ENCODE data around the gene CDCA4. TPM values are rescaled to one million over a fixed set of nuclear protein-coding genes. Genes with fewer than 3 reads are reported as not detected.

The CDCA4 gene
- total and polyA plus RNA-seq, 3 donors from 2014 or later: 18.3 to 27.5 (median 26.2) TPM

DNA sequence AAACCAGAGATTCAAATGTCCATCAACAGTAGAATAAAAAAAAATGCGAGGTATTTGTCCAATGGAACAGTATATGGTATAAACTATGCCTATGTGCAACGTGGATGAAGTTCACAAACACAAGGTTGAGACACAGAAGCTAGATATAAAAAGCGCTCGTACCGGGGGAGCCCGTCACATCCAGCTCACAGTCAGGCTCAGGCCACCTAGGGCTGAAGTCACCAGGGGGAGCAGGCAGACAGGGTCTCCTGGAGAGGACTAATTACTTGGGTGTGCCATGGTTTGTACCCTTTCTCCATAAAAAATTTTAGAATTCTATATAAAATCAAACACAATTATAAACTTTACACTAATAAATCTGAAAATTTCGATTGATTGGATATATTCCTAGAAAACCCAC is 56.3 kb downstream of the CDCA4 start:
- TF ChIP-seq, protein P1, sequence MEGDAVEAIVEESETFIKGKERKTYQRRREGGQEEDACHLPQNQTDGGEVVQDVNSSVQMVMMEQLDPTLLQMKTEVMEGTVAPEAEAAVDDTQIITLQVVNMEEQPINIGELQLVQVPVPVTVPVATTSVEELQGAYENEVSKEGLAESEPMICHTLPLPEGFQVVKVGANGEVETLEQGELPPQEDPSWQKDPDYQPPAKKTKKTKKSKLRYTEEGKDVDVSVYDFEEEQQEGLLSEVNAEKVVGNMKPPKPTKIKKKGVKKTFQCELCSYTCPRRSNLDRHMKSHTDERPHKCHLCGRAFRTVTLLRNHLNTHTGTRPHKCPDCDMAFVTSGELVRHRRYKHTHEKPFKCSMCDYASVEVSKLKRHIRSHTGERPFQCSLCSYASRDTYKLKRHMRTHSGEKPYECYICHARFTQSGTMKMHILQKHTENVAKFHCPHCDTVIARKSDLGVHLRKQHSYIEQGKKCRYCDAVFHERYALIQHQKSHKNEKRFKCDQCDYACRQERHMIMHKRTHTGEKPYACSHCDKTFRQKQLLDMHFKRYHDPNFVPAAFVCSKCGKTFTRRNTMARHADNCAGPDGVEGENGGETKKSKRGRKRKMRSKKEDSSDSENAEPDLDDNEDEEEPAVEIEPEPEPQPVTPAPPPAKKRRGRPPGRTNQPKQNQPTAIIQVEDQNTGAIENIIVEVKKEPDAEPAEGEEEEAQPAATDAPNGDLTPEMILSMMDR (IDR thresholded peaks at IDR 0.05): no peak
- no peak for TF ChIP-seq POLR2A (IDR thresholded peaks at IDR 0.05)
- intact Hi-C loops (cut with DNase I; ENCODE audit: low total_unique reads): no loop called here
- no peaks in the 10 kb centered on the region for H3K27me3 ChIP-seq
- H3K9me3 ChIP-seq: no peaks in the 10 kb centered on the region
- H3K27ac ChIP-seq: no peak overlapping the region
- H3K36me3 ChIP-seq (ENCODE audit: low read depth, missing control alignments): no peaks in the 10 kb centered on the region
- no peak for DNase-seq
- WGBS, 2 donors: 87 to 89% methylated on average over 7 of the region's 7 CpGs
- no peak overlapping the region for H3K4me3 ChIP-seq
- peaks cover 16% of the 10 kb centered on the region for H3K4me1 ChIP-seq

Other genes with a start within 250 kb of the CDCA4 start
- 100 to 1,000 TPM; 106 to 125 TPM for gene AKT1, start 225.3 kb downstream of the CDCA4 start, total RNA-seq
- gene AKT1, start 225.3 kb downstream of the CDCA4 start, polyA plus RNA-seq (ENCODE audit: insufficient read depth, low read depth, low replicate concordance): 68.2 TPM
- 1 to 10 TPM; 6.1 to 8.4 TPM for gene ZBTB42, start 220.0 kb downstream of the CDCA4 start, total RNA-seq
- 7.1 TPM for gene ZBTB42, start 220.0 kb downstream of the CDCA4 start, polyA plus RNA-seq (ENCODE audit: insufficient read depth, low read depth, low replicate concordance)
- 10 to 100 TPM; 73.9 to 79.7 TPM for gene CEP170B, start 155.8 kb downstream of the CDCA4 start, total RNA-seq
- 33.9 TPM for gene CEP170B, start 155.8 kb downstream of the CDCA4 start, polyA plus RNA-seq (ENCODE audit: insufficient read depth, low read depth, low replicate concordance)
- gene PLD4, start 96.2 kb downstream of the CDCA4 start, total RNA-seq: 1 to 10 TPM; 1.1 to 1.7 TPM
- gene PLD4, start 96.2 kb downstream of the CDCA4 start, polyA plus RNA-seq (ENCODE audit: insufficient read depth, low read depth, low replicate concordance): 1.2 TPM
- 10 to 100 TPM; 10.8 to 12.8 TPM for gene AHNAK2, start 42.7 kb downstream of the CDCA4 start, total RNA-seq
- 15.1 TPM for gene AHNAK2, start 42.7 kb downstream of the CDCA4 start, polyA plus RNA-seq (ENCODE audit: insufficient read depth, low read depth, low replicate concordance)
- 10 to 100 TPM; 27.6 to 53.9 TPM for gene CLBA1, start 35.3 kb downstream of the CDCA4 start, total RNA-seq
- 47.6 TPM for gene CLBA1, start 35.3 kb downstream of the CDCA4 start, polyA plus RNA-seq (ENCODE audit: insufficient read depth, low read depth, low replicate concordance)
- gene GPR132, start 44.3 kb upstream of the CDCA4 start, total RNA-seq: 1 to 10 TPM; 2.0 to 2.5 TPM
- 1.2 TPM for gene GPR132, start 44.3 kb upstream of the CDCA4 start, polyA plus RNA-seq (ENCODE audit: insufficient read depth, low read depth, low replicate concordance)
- 10 to 100 TPM; 20.4 to 21.3 TPM for gene JAG2, start 147.7 kb upstream of the CDCA4 start, total RNA-seq
- gene JAG2, start 147.7 kb upstream of the CDCA4 start, polyA plus RNA-seq (ENCODE audit: insufficient read depth, low read depth, low replicate concordance): 12.9 TPM
- 10 to 100 TPM; 22.0 to 40.0 TPM for gene NUDT14, start 160.2 kb upstream of the CDCA4 start, total RNA-seq
- 28.1 TPM for gene NUDT14, start 160.2 kb upstream of the CDCA4 start, polyA plus RNA-seq (ENCODE audit: insufficient read depth, low read depth, low replicate concordance)
- 10 to 100 TPM; 84.1 to 97.6 TPM for gene BTBD6, start 227.4 kb upstream of the CDCA4 start, total RNA-seq
- 120 TPM for gene BTBD6, start 227.4 kb upstream of the CDCA4 start, polyA plus RNA-seq (ENCODE audit: insufficient read depth, low read depth, low replicate concordance)

All from testis (tissue), 3 donors.